ENCODE results near the gene EIF6. TPM values are rescaled to one million over a fixed set of nuclear protein-coding genes. Genes with fewer than 3 reads are reported as not detected.

The EIF6 gene
- polyA plus RNA-seq, 1 donor, result 126 TPM

- DNase-seq, result no peak
Observed at GRCh38 chr20:35296101-35296554, 11.6 kb upstream of the EIF6 start.

- DNase-seq, result no peak
Observed at GRCh38 chr20:35295674-35296073, 11.1 kb upstream of the EIF6 start.

GRCh38 chr20:35295058-35295457 is 10.5 kb upstream of the EIF6 start:
- no peak for DNase-seq

GRCh38 chr20:35294293-35294685 is 9.7 kb upstream of the EIF6 start:
- DNase-seq, result no peak

GRCh38 chr20:35293303-35294292 is 9.0 kb upstream of the EIF6 start:
- DNase-seq, result no peak

- no peak for DNase-seq
Observed at GRCh38 chr20:35292504-35293285, 8.1 kb upstream of the EIF6 start.

GRCh38 chr20:35291654-35292503 is 7.3 kb upstream of the EIF6 start, which contains the start of gene FAM83C:
TSS of gene FAM83C (minus strand) at chr20:35292425. CDS start at chr20:35292304, 121 bp downstream.
- no peak for DNase-seq

GRCh38 chr20:35290887-35291417 is 6.4 kb upstream of the EIF6 start:
- DNase-seq, result no peak

- no peak for DNase-seq
Observed at GRCh38 chr20:35290186-35290886, 5.8 kb upstream of the EIF6 start.

GRCh38 chr20:35288325-35289060 is 3.9 kb upstream of the EIF6 start:
- DNase-seq, result no peak

- DNase-seq, result no peak
Observed at GRCh38 chr20:35287509-35288324, 3.1 kb upstream of the EIF6 start.

- DNase-seq, result no peak
Observed at GRCh38 chr20:35286899-35287508, 2.4 kb upstream of the EIF6 start.

GRCh38 chr20:35286077-35286898 is 1.7 kb upstream of the EIF6 start:
- DNase-seq, result no peak

GRCh38 chr20:35285806-35286076 is 1.2 kb upstream of the EIF6 start:
- no peak for DNase-seq

GRCh38 chr20:35284992-35285805 is 627 bp upstream of the EIF6 start:
- DNase-seq, result no peak

- DNase-seq, result no peak
Observed at GRCh38 chr20:35283441-35284266, 918 bp downstream of the EIF6 start.

Measured in left kidney (tissue), 2 donors.